GM21529 (cell line): ENCODE data around the gene ALPI.

Source experiments
- ATAC-seq: cut with Tn5 transposase; IDR thresholded peaks from one replicate; pipeline ENCODE4 v1.9.1; 2021; ENCODE audit not compliant: unreplicated experiment

The ALPI gene

DNA sequence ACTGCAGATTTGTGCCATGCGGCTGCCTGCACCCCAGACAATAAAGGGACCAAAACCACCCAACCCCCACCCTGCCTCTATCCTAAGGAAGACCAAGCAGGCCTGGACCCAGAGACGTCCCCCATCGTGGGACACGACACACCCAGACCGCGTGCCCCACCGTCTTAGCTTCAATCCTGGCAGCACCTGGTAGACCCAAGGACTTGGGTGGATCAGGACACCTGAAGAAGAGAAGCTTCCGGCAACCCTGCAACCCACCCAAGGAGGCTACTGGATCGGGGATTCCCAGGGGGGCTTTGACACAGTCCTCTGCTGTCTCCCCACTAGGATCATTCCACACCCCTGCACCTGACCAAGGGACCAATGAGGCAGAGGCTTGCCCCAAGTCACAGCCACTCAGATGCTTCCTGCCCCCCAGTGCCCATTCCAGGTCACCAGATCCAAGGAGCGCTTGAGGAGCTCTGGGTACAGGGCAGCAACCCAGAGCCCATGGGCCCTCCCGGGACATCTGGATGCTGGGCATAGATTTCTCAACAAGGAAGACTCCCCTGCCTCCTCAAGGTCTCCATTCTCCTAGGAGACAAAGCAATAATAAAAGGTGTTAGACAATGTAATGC, 3.6 kb downstream of the ALPI start:
- ATAC-seq: no peak

GRCh38 chr2:232460171-232460570, 4.2 kb downstream of the ALPI start:
- no peak for ATAC-seq

- no peak for ATAC-seq
Measured at GRCh38 chr2:232463701-232464543, 8.0 kb downstream of the ALPI start.

DNA sequence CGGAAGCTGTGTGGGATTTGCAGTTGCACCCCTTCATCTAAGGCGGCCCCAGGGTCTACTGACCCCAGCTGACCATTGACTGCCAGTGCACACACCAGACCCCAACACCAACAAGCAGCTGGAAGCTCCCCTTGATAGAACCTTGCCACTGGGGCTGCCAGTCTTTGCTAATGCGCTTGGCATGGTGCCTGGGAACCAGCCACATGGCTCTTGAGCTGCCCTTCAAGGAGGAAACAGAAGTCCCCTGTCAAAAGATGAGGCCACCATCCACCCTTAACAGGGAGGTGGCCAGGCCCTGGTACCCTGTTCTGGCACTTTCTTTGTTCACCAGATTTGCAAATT, 8.6 kb downstream of the ALPI start:
- ATAC-seq: no peak

DNA sequence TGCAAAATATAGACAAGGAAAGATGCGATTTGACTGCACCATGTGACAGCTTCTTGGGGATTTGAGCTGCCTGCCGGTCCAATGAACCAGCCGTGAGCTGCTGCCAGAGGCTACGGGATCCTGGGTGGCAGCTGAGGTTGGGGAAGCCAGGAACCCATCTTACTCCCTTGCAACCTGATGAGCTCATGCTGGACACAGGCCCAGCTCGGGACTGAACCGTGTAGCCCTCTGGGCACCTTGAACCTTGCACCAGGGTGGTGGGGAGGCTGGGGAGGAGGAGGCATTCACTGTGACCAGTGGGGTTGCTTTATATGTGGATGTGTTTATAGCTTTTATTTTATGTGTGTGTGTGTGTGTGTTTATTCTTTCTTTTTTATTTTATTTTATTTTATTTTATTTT, 9.1 kb downstream of the ALPI start:
- ATAC-seq: no peak

- no peak for ATAC-seq
Measured at GRCh38 chr2:232466221-232466620, 10.3 kb downstream of the ALPI start.

GRCh38 chr2:232473467-232473890, 17.5 kb downstream of the ALPI start:
- no peak for ATAC-seq

- no peak for ATAC-seq
Measured at GRCh38 chr2:232476045-232476444, 20.1 kb downstream of the ALPI start.

GRCh38 chr2:232476791-232477190, 20.8 kb downstream of the ALPI start:
- no peak for ATAC-seq

GRCh38 chr2:232477751-232478510, 22.0 kb downstream of the ALPI start:
- ATAC-seq: no peak

DNA sequence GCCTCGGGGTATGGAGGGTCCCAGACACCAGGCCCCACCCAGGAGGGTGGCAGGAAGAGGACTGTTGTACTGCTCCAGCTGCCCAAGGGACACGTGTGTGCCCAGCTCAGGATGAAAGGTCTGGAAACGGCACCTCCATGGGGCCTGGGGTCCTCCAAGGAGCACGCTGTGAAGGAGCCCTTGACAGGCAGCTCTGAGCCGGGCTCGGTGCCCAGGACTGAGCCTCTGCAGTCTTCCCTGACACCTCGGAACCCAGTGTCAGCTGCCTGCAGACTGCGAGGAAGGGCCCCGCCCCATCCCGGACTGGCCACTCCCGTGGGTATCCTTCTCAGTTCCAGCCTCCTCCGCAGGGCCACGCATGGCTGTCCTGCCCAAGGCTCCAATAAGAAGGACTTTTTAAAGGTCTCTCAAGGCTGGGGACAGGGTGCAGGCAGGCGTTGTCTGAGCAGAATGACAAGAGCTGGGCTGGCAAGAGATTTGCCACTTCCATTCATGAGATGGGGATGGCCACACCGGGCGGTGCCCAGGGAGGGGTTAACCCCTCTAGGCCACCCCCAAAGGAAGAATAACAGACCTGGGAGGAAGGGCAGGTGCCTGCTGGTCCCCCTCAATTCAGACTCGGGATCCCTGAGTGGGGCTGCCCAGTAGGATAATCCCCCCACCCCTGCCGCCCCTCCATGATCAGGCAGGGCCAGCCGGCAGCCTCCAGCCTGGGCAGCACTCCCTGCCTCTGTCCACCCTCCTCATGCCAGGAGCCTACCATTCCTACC, 22.8 kb downstream of the ALPI start:
- no peak for ATAC-seq

DNA sequence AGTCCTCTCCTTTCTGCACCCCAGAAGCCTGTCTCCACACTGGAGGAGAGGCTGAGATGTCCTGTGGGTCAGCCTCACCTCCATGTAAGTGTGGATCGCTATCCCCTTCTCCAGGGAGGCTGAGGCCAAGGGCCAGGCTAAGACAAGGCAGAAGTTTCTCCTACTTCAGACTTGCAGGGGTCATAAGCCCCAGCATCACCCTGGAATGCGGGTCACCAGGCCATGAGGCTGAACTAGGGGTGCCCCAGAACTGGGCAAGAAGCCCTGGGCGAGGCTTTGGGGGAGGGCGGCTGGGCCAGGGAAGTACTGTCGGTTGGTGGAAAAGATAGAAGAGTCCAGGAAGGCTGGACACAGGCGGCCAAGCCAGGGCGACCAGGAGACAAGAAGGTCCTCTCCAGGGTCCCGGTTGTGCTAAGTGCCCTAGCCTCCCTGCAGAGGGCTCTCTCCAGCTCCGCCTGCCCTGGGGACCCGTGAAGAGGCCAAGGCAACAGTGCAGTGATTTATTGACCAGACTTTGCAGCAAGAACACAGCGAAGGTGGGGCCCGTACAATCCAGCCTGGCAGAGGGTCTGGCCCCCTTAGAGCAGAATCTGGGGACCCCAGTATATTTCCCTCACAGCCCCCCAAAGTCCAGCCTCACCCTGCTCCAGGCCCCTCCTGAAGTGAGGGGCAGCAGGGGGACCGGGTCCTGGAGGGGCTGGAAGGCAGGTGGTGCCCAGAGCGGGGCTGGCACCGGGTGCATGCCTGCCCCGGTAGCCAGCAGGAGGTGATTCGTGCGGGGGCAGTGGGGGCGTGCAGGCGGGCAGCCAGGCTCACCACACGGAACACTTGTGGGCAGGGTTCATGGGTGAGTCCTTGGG, 23.6 kb downstream of the ALPI start:
- ATAC-seq: no peak

GRCh38 chr2:232480201-232481190, 24.5 kb downstream of the ALPI start:
- no peak for ATAC-seq

DNA sequence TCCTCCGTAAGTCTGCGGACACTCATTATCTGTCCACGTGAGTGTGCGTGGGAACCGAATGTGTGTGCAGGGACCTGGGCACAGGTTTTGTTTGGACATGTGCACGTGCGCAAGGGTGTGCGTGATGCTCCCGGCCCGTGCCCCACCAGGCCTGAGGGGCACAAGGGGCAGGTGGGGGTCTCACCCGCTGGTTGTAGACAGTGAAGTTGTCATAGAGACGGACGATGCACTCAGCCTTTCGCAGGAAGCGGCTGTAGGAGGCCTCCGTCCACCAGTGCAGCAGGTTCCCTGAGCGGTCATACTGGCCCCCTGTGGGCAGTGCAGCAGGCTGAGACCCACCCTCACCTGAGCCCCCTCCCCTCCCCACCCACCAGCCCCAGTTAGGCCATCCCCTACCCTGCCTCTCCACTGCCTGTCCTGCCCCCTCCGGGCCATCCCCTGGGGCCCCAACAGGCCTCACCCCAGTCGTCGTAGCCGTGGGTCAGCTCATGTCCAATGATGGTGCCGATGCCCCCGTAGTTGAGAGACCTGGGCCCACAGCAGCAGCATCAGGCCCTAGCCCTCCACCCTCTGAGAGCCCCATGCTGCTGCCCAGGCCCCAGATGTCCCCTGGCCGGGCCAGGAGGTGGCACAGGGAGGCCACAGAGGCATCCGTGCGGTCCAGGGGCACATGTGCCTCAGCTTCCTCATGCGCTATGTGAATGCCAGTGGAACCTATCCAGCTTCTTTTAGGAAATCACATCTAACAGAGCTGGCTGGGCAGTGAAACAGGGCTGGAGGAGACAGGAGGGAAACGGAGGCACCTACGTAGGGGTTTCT, 25.6 kb downstream of the ALPI start:
- no peak for ATAC-seq

GRCh38 chr2:232482301-232483238, 26.6 kb downstream of the ALPI start:
- ATAC-seq: no peak

DNA sequence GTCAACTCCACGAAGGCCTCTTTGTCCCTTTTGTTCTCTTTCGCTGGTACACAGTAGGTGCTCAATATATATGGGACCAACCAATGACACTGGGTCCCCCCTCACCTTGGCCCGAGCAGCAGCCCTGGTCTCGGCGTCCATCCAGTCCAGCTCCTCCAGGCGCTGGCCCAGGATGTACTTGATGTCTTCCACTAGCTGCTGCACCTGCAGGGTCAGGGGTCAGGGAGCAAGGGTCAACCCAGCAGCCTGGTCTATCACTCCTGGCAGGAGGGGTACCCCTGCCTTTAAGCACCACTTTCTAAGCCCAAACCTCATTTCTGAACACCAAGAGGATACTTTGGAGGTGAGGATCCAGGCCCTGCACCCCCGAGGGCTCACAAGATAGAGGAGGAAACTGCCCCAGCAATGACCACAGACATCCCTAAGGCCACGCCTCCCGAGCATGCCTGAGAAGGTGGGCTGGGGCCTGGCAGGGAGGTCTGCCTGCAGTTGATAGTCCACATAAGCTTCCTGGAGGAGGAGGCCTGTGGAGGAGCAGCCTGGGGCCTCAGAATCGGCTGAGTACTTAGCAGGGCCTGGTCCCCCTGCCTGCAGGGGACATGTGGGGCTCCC, 27.5 kb downstream of the ALPI start:
- no peak for ATAC-seq
